ENCODE results near the gene PAX5.
A peak's percentile ranks its signal among the peaks of the same experiment; 100 is the strongest.
"Not testable (repeated sequence)": the region's sequence is repeated elsewhere in the genome, so short reads cannot be mapped to it uniquely, and the experiment has no call there.

The PAX5 gene

GRCh38 chr9:36872641-36873040 is 161.4 kb downstream of the PAX5 start:
- no peak for DNase-seq

- no peak for DNase-seq
These were observed 162.5 kb downstream of the PAX5 start for GRCh38 chr9:36871606-36872005.

- no peak for DNase-seq
These were observed 163.1 kb downstream of the PAX5 start for GRCh38 chr9:36870960-36871359.

GRCh38 chr9:36869605-36870004 is 164.5 kb downstream of the PAX5 start:
- not testable (repeated sequence) for DNase-seq

GRCh38 chr9:36868586-36869282 is 165.3 kb downstream of the PAX5 start:
- DNase-seq, result no peak

GRCh38 chr9:36867672-36868471 is 166.2 kb downstream of the PAX5 start:
- no peak for DNase-seq

GRCh38 chr9:36867241-36867640 is 166.8 kb downstream of the PAX5 start:
- no peak for DNase-seq

GRCh38 chr9:36866840-36867239 is 167.2 kb downstream of the PAX5 start:
- no peak for DNase-seq

GRCh38 chr9:36865731-36866635 is 168.1 kb downstream of the PAX5 start:
- no peak for DNase-seq

- DNase-seq, result no peak
These were observed 169.3 kb downstream of the PAX5 start for GRCh38 chr9:36864491-36865410.

GRCh38 chr9:36862206-36863145 is 171.6 kb downstream of the PAX5 start:
- DNase-seq, result no peak

- no peak for DNase-seq
These were observed 172.4 kb downstream of the PAX5 start for GRCh38 chr9:36861528-36862205.

GRCh38 chr9:36858805-36859375 is 175.2 kb downstream of the PAX5 start:
- DNase-seq, result no peak

GRCh38 chr9:36855448-36856315 is 178.4 kb downstream of the PAX5 start:
- peak; percentile 17 for DNase-seq

- no peak for DNase-seq
These were observed 179.3 kb downstream of the PAX5 start for GRCh38 chr9:36854751-36855150.

- no peak for DNase-seq
These were observed 180.0 kb downstream of the PAX5 start for GRCh38 chr9:36854034-36854433.

GRCh38 chr9:36853233-36853632 is 180.8 kb downstream of the PAX5 start:
- DNase-seq, result no peak

GRCh38 chr9:36849943-36850342 is 184.1 kb downstream of the PAX5 start:
- DNase-seq, result no peak

GRCh38 chr9:36848946-36849345 is 185.1 kb downstream of the PAX5 start:
- no peak for DNase-seq
